Suprapubic skin (tissue), 4 donors: ENCODE results near the gene DDAH1. TPM values are rescaled to one million over a fixed set of nuclear protein-coding genes. Genes with fewer than 3 reads are reported as not detected.

ENCODE experiments used
- DNase-seq, 2 donors: peaks; one replicate each; pipeline ENCODE4 v3.0.0-alpha.2; 2019; ENCODE audit warnings: low spot score in 2 of 2
- H3K27ac ChIP-seq: fragments of 200-600 bp; sonication (generic); one replicate; pipeline ENCODE4 v1.5.1; 2019
- H3K27me3 ChIP-seq: fragments of 200-600 bp; sonication (generic); one replicate; pipeline ENCODE4 v1.5.1; 2019
- H3K36me3 ChIP-seq: fragments of 200-600 bp; sonication (generic); one replicate; pipeline ENCODE4 v1.5.1; 2019
- H3K4me1 ChIP-seq: fragments of 200-600 bp; sonication (generic); one replicate; pipeline ENCODE4 v1.5.1; 2019
- H3K4me3 ChIP-seq: fragments of 200-600 bp; sonication (generic); one replicate; pipeline ENCODE4 v1.5.1; 2019; ENCODE audit warnings: mild to moderate bottlenecking
- H3K9me3 ChIP-seq: fragments of 200-600 bp; sonication (generic); one replicate; pipeline ENCODE4 v1.5.1; 2019
- CTCF ChIP-seq, 2 donors: fragments of 200-600 bp in 1 of 2; fragments of 450-650 bp in 1 of 2; sonication (generic) in 1 of 2; IDR thresholded peaks; one replicate each; pipeline ENCODE4 v1.5.1; 2016 to 2019; ENCODE audit warnings: antibody characterized with exemption in 2 of 2, mild to moderate bottlenecking in 1 of 2, moderate library complexity in 1 of 2
- EP300 ChIP-seq: sonication (generic); formaldehyde crosslinking; IDR thresholded peaks from one replicate; pipeline ENCODE4 v1.6.1; 2017; ENCODE audit warnings: antibody characterized with exemption
- POLR2A ChIP-seq, 2 donors: fragments of 450-650 bp; IDR thresholded peaks; one replicate each; pipeline ENCODE4 v1.6.1; 2017; ENCODE audit warnings: antibody characterized with exemption in 2 of 2, mild to moderate bottlenecking in 2 of 2, moderate library complexity in 2 of 2
- POLR2AphosphoS5 ChIP-seq, 3 donors: sonication (generic); formaldehyde crosslinking; IDR thresholded peaks; one replicate each; pipeline ENCODE4 v1.6.1; 2017; ENCODE audit warnings: antibody characterized with exemption in 3 of 3
- WGBS: methylation state at CpG from one replicate; pipeline ENCODE4 v1.1.5; 2018; 5-methylcytosine and 5-hydroxymethylcytosine counted together
- total RNA-seq, 4 donors: library from RNA; depleted of rRNA; stranded (reverse); fragments of >200 nt; gene quantifications; one replicate each; pipeline ENCODE4 v1.1.0, GENCODE V29; 2016

Gene DDAH1
- total RNA-seq, 4 donors from 2014 or later = 10.4 to 19.6 (median 15.5) TPM

DNA sequence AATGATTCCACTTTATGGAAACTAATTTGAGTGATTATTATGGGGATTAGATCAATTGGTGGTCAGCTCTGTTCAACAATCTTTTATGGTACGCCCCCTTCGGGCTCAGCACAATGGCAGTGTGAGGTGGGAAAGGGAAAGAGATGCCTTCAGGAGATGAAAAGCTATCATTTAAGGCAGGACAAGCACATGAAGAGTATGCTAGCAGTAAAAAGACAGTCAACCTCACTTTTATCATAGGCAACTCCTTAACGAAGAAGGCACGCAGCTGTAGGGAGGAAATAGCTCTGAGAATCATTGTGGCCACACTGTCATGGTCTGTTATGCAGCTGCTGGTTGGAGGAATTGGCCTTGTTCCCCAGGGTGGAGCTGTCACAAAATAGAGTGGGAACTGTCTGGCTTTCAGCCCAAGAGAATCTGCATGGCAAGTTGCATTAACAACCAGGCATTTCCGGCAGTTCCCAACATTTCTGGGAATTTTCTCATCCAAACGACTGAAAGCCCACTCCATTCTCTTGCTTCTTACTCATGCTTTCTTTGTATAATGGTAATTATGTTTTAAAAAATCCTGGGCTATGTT, 134.2 kb downstream of the DDAH1 start:
- H3K27ac ChIP-seq = peak overlapping the region; percentile 66
- TF ChIP-seq POLR2A (IDR thresholded peaks at IDR 0.05) (no peak), CTCF (IDR thresholded peaks at IDR 0.05) (no peak), EP300 (no peak), POLR2AphosphoS5 (IDR thresholded peaks at IDR 0.05) (no peak)
- 36% methylated on average over 6 of the region's 6 CpGs for WGBS
- H3K9me3 ChIP-seq = no peaks in the 10 kb centered on the region
- DNase-seq = no peak
- no peak overlapping the region for H3K4me3 ChIP-seq
- H3K27me3 ChIP-seq = no peaks in the 10 kb centered on the region
- no peaks in the 10 kb centered on the region for H3K36me3 ChIP-seq
- H3K4me1 ChIP-seq = peaks cover 11% of the 10 kb centered on the region

GRCh38 chr1:85330214-85330631, 134.7 kb downstream of the DDAH1 start:
- DNase-seq = no peak
- Histone ChIP-seq H3K27me3 (no peaks in the 10 kb centered on the region), H3K27ac (peak overlapping the region; percentile 66), H3K4me1 (peaks cover 11% of the 10 kb centered on the region), H3K36me3 (no peaks in the 10 kb centered on the region), H3K4me3 (no peak overlapping the region), H3K9me3 (no peaks in the 10 kb centered on the region)
- WGBS = 18% methylated on average over 3 of the region's 3 CpGs
- no peak for TF ChIP-seq EP300
- no peak for TF ChIP-seq POLR2A (IDR thresholded peaks at IDR 0.05)
- no peak for TF ChIP-seq POLR2AphosphoS5 (IDR thresholded peaks at IDR 0.05)
- no peak for TF ChIP-seq CTCF (IDR thresholded peaks at IDR 0.05)

GRCh38 chr1:85328713-85329397, 136.1 kb downstream of the DDAH1 start:
- no peak for DNase-seq
- peaks cover 11% of the 10 kb centered on the region for H3K4me1 ChIP-seq
- H3K27ac ChIP-seq = peak overlapping the region; percentile 13
- H3K27me3 ChIP-seq = no peaks in the 10 kb centered on the region
- TF ChIP-seq CTCF (IDR thresholded peaks at IDR 0.05) = no peak
- TF ChIP-seq POLR2A (IDR thresholded peaks at IDR 0.05) = no peak
- TF ChIP-seq EP300 = no peak
- 40% methylated on average over 3 of the region's 3 CpGs for WGBS
- H3K36me3 ChIP-seq = no peaks in the 10 kb centered on the region
- H3K9me3 ChIP-seq = no peaks in the 10 kb centered on the region
- H3K4me3 ChIP-seq = no peak overlapping the region

- 79% methylated on average over 2 of the region's 2 CpGs for WGBS
- H3K27ac ChIP-seq = no peak overlapping the region
Observed at GRCh38 chr1:85327759-85328158, 137.2 kb downstream of the DDAH1 start.

More at GRCh38 chr1:85327759-85328158, 137.2 kb downstream of the DDAH1 start:
- DNase-seq = no peak
- TF ChIP-seq POLR2A (IDR thresholded peaks at IDR 0.05) (no peak), EP300 (no peak), POLR2AphosphoS5 (IDR thresholded peaks at IDR 0.05) (no peak), CTCF (IDR thresholded peaks at IDR 0.05) (no peak)
- Histone ChIP-seq H3K4me1 (peaks cover 11% of the 10 kb centered on the region), H3K36me3 (no peaks in the 10 kb centered on the region), H3K9me3 (no peaks in the 10 kb centered on the region), H3K4me3 (no peak overlapping the region), H3K27me3 (no peaks in the 10 kb centered on the region)
